ENCODE results near the gene ADNP. TPM values are rescaled to one million over a fixed set of nuclear protein-coding genes. Genes with fewer than 3 reads are reported as not detected.

ADNP gene
- total and polyA plus RNA-seq, 2 of the 4 experiments (the other 2 are of a cell fraction), result 23.3 to 24.8 TPM

DNA sequence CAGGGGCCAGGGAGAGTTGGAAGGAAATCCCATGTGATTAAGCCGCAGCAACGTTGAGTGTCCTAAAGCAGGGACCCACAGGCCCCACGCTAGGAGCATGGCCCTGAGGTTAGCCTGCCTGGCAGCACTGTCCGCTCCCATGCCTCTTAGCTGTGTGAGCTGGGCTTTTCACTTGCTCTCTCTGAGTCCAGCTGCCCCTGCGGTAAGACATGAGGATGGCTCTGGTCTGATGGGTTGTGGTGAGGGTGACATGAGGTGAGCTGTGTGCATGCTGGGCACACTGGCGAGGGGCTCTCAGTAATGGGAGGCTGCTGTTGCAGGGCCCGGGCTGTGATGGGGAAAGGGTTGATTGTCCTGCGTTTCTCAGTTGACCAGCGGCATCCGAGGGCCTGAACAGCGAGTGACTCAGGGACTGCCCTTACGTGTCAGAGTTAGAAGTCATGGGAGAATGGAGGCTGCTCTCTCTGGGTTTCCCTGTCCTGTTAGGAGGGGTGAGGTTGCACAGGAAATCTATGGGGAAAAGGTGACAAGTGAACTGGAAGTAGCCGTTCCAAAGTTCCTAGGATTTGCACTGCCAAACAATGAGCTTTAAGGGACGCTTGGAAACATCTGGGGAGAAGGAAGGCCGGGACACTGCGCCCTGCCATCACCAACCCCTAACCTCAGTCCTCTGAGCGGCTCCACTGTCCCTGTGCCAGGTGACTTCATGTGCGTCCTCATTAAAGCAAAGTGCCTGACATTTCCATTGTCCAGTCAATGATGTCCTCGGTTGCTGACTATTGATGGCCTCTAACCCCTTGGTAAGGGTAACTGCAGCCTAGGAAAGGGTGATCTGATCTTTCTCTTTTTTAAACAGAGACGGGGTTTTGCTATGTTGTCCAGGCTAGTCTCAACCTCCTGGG is 51.3 kb downstream of the ADNP start:
- no peak overlapping the region for H2AK5ac ChIP-seq (ENCODE audit: low read depth, low read length)
- ATAC-seq (ENCODE audit: low read depth), result no peak
- H3K9ac ChIP-seq (ENCODE audit: low read depth, low read length), result no peak overlapping the region
- BruUV-seq (replicated peaks), result no TSS peak
- no peak overlapping the region for H3K4ac ChIP-seq (ENCODE audit: low read depth, low read length)
- H2AFZ ChIP-seq (replicated peaks; ENCODE audit: low read length, poor library complexity), result no peak overlapping the region
- no peaks in the 10 kb centered on the region for H3K79me1 ChIP-seq (ENCODE audit: low read depth in 1 of 2, low read length in 2 of 2)
- ChIA-PET POLR2A (ENCODE audit: unreplicated experiment) (no interaction called here), CTCF (interaction anchor here (0.5 kb wide), 1 partner anchor 88 kb away, joined by 8 read pairs; no protein-coding TSS in a partner anchor)
- H2BK120ac ChIP-seq (ENCODE audit: low read depth, low read length), result no peak overlapping the region
- no peak overlapping the region for H2BK15ac ChIP-seq (ENCODE audit: low read depth, low read length)
- dilution Hi-C loops (cut with HindIII; ENCODE audit: low sequenced_read_pairs, unreplicated experiment) (no loop called here), in situ Hi-C loops (cut with MboI; ENCODE audit: low sequenced_read_pairs) (no loop called here), intact Hi-C loops (cut with micrococcal nuclease) (no loop called here)
- TF ChIP-seq POLR2A (IDR thresholded peaks at IDR 0.05; ENCODE audit: low read depth, low read length), result no peak
- TF ChIP-seq, protein P1, sequence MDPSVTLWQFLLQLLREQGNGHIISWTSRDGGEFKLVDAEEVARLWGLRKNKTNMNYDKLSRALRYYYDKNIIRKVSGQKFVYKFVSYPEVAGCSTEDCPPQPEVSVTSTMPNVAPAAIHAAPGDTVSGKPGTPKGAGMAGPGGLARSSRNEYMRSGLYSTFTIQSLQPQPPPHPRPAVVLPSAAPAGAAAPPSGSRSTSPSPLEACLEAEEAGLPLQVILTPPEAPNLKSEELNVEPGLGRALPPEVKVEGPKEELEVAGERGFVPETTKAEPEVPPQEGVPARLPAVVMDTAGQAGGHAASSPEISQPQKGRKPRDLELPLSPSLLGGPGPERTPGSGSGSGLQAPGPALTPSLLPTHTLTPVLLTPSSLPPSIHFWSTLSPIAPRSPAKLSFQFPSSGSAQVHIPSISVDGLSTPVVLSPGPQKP (IDR thresholded peaks at IDR 0.05; ENCODE audit: borderline replicate concordance, low read depth, low read length), result no peak
- no peak overlapping the region for H3K4me3 ChIP-seq (ENCODE audit: insufficient read depth, low read depth, low read length)
- H3K27ac ChIP-seq (ENCODE audit: insufficient read depth, low read length), result no peak overlapping the region
- no peaks in the 10 kb centered on the region for H4K20me1 ChIP-seq (ENCODE audit: insufficient read depth, low read length)
- H4K91ac ChIP-seq (ENCODE audit: insufficient read depth, low read depth, low read length), result no peak overlapping the region
- H2BK5ac ChIP-seq (ENCODE audit: low read depth, low read length, poor library complexity, severe bottlenecking), result no peak overlapping the region
- no peak overlapping the region for H4K8ac ChIP-seq (ENCODE audit: low read depth in 2 of 2, low read length in 2 of 2)
- H3K4me1 ChIP-seq (ENCODE audit: control insufficient read depth, insufficient read depth, low read length), result no peaks in the 10 kb centered on the region
- peaks cover 13% of the 10 kb centered on the region for H3K36me3 ChIP-seq (ENCODE audit: control insufficient read depth, insufficient read depth, low read length)
- no peak overlapping the region for H3K23ac ChIP-seq (ENCODE audit: low read depth, low read length)
- no peaks in the 10 kb centered on the region for H3K27me3 ChIP-seq (ENCODE audit: control insufficient read depth, insufficient read depth, low read length)
- no peak overlapping the region for H2BK20ac ChIP-seq (ENCODE audit: low read depth, low read length)
- 91% methylated on average over 13 of the region's 20 CpGs; no CpG with 5 or more reads in 1 of the 2 experiments for WGBS, 2 experiments (ENCODE audit: extremely low coverage in 2 of 2, insufficient read length in 1 of 2)
- no peak overlapping the region for H3K56ac ChIP-seq (ENCODE audit: extremely low read depth, insufficient read depth, low read length)
- H3K18ac ChIP-seq (ENCODE audit: low read depth, low read length), result no peak overlapping the region
- H4K5ac ChIP-seq (ENCODE audit: low read depth, low read length), result no peak overlapping the region
- no peak overlapping the region for H3K14ac ChIP-seq (replicated peaks; ENCODE audit: low read depth, low read length)
- peaks cover 4% of the 10 kb centered on the region; the same call in 1 of the 2 replicates for H3K9me1 ChIP-seq (ENCODE audit: insufficient read depth, low read length)
- H2AK9ac ChIP-seq (replicated peaks; ENCODE audit: low read depth, low read length, poor library complexity), result no peak overlapping the region
- no peak for DNase-seq
- no peak overlapping the region for H3K4me2 ChIP-seq (ENCODE audit: low read depth, low read length)
- H3K9me3 ChIP-seq (ENCODE audit: control insufficient read depth, insufficient read depth, low read length), result 0 out of 2 replicates have a peak, but pooled peaks cover 2% of the 10 kb centered on the region

Data from IMR-90 (cell line).